ENCODE results near the gene DIPK1A.

DNA sequence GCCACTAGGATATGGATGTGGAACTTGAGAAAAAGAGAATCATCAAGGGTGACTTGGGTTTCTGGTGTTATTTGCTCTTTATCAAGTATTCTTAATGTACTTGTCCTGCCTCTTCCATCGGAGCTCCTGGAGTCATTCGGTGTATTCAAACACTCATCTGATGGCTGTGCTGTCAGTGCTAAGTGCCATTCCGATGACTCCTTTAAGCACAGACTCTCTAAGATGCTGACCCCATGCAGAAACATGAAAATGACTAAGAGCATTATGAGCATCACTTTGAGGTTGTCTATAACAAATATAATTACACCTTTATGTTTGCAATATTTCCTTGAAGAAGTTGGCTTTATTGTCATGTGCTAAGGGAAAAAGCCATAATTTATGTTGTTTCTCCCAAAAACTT lies 140.7 kb downstream of the DIPK1A start:
- TF ChIP-seq MAX (CRISPR knock-in tag; IDR thresholded peaks at IDR 0.05) (no peak), NFYB (CRISPR knock-in tag; conservative IDR thresholded peaks at IDR 0.05; ENCODE audit: low read depth) (no peak), ZNF232 (CRISPR knock-in tag; IDR thresholded peaks at IDR 0.05) (no peak)
- TF ChIP-seq, protein P1, sequence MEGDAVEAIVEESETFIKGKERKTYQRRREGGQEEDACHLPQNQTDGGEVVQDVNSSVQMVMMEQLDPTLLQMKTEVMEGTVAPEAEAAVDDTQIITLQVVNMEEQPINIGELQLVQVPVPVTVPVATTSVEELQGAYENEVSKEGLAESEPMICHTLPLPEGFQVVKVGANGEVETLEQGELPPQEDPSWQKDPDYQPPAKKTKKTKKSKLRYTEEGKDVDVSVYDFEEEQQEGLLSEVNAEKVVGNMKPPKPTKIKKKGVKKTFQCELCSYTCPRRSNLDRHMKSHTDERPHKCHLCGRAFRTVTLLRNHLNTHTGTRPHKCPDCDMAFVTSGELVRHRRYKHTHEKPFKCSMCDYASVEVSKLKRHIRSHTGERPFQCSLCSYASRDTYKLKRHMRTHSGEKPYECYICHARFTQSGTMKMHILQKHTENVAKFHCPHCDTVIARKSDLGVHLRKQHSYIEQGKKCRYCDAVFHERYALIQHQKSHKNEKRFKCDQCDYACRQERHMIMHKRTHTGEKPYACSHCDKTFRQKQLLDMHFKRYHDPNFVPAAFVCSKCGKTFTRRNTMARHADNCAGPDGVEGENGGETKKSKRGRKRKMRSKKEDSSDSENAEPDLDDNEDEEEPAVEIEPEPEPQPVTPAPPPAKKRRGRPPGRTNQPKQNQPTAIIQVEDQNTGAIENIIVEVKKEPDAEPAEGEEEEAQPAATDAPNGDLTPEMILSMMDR (IDR thresholded peaks at IDR 0.05): no peak
- TF ChIP-seq, protein P2, sequence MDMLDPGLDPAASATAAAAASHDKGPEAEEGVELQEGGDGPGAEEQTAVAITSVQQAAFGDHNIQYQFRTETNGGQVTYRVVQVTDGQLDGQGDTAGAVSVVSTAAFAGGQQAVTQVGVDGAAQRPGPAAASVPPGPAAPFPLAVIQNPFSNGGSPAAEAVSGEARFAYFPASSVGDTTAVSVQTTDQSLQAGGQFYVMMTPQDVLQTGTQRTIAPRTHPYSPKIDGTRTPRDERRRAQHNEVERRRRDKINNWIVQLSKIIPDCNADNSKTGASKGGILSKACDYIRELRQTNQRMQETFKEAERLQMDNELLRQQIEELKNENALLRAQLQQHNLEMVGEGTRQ (CRISPR knock-in tag; IDR thresholded peaks at IDR 0.05): no peak
